ENCODE data around the gene AEN.

AEN gene

GRCh38 chr15:88650556-88650955, 29.4 kb downstream of the AEN start:
- no peak for DNase-seq (ENCODE audit: low read depth)

DNA sequence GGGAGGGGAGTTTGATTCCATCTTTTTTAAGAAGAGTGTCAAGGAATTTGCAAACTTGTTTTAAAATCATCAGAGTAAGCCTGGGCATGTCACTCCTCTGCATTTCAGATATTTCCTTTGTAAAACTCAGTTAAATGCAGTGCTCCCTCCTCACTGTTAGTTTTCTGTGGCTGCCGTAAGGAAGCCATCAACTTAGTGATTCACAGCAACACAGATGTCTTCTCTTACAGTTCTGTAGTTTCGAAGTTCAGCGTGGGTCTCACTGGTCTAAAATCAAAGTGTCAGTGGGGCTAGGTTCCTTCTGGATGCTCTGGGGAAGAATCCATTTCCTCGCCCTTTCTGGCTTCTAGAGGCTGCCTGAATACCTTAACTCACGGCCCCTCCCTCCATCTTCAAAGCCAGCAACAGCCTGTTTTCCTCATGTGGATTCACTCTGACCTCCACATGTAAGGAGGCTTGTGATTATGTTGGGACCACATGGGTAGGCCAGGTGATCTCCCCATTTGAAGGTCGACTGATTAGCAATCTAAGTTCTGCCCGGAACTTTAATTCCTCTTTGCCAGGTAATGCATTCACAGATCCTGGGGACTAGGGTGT, 30.1 kb downstream of the AEN start:
- no peak for DNase-seq (ENCODE audit: low read depth)

DNA sequence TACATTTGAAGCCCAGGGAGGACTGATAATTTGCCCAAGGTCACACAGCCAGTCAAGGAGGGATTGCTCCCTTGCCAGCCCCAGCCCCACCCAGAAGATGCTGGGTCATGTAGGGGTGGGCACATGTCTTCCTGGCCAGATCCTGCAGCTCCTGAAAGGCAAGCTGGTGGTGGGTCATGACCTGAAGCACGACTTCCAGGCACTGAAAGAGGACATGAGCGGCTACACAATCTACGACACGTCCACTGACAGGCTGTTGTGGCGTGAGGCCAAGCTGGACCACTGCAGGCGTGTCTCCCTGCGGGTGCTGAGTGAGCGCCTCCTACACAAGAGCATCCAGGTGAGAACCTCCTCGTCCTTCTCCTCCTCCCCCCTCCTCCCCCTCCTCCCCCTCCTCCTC, 30.8 kb downstream of the AEN start:
- no peak for DNase-seq (ENCODE audit: low read depth)

- DNase-seq (ENCODE audit: low read depth): no peak
These were observed 31.5 kb downstream of the AEN start for GRCh38 chr15:88652456-88653199.

DNA sequence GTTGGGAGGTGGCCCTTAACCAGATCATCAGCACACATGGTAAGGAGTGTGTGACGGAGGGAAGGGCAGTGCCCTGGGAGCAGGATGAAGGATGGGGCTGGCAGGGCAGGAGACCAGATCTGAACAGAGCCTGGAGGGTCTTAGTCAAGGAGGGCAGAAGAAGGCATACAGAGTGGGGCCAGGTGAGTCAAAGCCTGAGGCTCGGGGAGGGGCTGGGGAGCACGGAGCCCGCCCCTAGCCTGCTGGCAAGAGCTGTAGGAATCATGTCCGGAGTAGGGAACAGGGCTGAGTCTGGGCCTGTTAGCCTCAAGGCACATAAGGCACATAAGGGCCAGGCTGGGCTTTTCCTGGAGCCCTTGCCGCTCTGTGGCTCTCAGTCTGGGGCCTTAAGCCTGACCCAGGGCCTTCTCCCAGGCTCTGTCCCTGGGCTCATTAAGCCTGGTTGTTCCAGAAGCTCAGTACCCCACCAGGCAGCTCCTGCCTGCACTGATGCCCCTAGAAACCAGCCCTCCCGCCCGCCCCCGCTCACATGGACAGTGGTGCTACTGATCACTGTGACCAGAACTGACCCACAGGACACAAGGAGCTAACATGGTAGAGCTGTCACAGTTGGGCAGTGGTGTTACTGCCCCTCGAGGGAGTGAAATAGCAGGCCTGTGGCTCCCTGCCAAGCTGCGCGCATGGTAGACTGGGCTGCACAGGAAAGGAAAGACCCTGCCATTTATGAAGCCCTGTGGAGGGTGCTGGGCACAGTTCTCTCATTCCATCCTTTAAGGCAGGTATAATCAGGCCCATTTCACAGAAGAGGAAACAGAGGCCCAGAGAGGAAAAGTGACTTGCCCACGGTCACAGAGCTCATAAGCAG, 32.3 kb downstream of the AEN start:
- no peak for DNase-seq (ENCODE audit: low read depth)

DNA sequence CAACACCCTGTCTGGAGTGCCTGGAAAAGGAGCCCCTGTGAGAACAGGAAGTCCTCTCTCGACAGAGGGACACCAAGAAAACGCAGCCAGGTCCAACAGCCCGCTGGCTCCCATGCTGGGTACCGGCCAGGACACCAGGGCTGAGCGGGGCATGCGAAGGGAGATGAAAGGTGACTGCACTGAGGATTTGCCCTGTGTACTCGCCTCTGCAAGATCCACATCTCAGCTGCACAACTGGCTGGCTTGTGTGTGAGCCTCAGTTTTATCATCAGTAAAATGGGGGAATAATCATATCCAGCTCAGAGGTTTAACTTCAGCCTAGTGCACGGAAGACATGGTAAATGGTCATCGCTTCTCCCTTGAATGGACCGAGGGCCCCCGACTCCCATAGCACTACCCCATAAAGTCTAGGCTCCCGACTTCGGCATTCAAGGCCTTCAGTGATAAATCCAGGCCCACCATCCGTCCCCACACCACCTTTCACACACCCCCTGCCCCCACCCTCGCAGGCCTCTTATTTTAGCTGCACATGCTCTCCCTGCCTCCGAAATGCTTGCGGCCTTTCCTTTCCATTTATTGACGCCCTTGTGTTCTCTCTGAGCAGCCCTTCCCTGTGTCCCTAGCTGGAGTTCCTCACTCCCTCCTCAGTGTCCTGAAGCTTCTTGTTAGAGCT, 33.4 kb downstream of the AEN start:
- DNase-seq (ENCODE audit: low read depth): no peak

DNA sequence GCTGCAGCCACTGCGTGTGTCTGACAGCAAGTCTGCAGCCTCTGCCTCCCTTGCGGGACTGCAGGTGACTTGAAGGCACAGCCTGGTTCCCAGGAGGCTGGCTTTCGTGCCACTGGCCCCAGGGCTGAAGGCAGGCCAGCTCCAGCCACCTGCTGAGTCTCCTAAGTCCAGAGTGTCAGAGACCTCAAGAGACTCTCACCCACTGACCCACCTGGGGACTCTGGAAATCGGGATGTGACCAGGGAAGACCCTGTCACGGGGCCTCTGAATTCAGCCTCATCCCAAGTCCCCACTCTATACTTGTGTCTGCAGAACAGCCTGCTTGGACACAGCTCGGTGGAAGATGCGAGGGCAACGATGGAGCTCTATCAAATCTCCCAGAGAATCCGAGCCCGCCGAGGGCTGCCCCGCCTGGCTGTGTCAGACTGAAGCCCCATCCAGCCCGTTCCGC, 34.0 kb downstream of the AEN start:
- DNase-seq (ENCODE audit: low read depth): no peak

DNA sequence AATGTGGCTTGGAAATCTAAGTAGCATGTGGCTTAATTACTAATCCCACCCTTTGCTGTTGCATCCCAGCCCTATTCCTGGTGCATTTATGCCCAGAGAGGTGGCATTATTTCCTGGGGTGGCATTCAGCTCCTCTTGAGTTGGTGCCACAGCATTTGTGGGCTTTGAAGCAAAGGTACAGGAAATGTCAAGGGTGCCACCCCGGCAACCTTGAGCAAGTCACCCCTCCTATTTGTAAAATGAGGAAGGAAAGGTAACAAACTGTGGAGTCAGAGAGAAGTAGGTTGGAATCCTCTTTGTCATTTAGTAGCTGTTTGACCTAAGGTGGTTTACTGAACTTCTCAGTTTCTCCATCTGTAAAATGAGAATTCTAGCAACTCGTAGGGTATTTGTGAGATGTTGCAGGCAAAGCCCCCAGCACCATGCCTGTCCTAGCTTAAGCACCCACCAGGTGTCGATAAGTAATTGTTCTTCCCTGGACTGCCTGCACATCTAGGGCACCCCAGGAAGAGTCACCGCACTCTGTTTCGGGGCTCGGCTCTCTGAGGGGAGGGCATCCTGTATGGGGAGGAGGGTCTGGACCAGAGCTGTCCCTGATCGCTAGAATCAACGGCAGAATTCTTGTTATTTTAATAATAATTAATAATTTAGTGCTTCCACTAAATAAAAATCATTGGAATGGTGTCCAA, 34.8 kb downstream of the AEN start:
- no peak for DNase-seq (ENCODE audit: low read depth)

GRCh38 chr15:88656760-88657221, 35.7 kb downstream of the AEN start:
- DNase-seq (ENCODE audit: low read depth): no peak

DNA sequence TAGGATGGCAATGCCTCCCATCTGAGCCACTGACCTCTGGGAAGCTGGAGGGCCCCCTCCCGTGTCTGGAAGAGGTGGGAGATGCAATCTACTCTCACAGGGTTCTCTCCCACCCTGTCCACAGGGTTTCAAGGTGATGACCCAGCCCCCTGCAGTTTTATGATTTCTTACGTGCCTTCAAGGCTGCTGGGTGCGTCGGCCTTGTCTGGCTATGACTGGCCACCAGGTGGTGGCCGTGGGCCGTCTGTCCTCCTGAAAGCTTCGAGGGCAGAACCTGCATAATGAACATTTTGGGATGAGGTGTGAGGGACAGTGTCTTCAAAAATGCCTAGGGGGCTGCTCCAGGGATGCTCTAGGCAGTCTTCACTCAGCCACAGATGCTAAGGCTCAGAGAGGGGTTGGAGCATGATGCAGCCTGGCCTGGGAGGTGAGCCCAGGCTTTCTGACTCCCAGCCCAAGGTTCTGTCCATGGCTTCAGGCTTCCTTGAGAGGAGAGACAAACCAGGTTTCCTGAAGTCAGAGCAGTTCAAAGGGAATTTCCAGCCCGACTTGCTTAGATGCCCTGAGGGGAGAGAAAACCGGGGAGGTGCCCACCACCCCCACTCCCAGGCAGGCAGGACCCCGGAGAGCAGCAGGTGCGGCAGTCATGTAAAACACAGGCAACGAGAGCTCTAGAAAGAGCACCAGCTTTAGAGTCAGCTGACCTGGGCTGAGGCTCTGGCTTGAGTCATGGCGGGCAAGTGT, 36.4 kb downstream of the AEN start:
- DNase-seq (ENCODE audit: low read depth): no peak

DNA sequence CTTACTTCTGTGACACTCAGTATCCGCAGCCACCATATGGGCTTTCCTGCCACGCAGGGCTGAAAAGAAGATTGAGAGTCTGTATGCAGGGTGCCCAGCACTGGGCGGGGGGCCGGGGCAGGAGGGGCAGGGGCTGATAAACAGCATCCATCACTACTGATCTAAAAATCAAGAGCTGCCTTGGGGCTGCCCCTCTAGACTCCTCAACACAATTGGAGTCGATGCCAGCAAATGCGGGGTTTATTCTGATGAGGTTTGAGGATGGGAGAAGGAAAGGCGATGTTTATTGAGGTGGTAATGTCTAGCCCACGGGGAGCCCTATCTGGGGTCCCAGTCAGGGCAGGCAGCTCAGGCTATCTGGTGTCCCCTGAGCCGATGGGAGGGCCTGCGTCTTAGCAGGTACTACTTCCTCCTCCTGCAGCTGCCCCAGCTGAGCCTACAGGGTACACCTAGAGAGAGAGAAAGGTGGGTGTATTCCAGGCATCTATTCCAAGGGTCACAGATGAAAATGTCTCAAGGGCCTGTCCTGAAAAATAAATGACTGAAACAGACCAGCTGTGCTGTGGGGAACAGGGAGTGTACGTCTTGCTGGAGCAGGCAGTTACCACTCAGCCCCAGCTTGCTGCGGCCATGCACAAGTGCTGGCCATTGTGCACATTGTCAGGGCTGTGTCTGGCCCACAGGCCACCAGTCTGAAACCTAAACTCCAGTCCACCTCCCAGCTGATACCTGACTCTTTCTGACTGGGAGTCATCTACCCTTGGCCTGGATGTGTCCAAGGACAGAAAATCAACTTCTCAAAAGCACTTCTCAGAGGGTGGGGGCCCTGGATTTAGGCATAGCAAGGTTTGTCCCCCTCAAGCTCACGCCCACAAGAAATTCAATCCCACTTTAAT, 37.2 kb downstream of the AEN start:
- DNase-seq (ENCODE audit: low read depth): no peak

DNA sequence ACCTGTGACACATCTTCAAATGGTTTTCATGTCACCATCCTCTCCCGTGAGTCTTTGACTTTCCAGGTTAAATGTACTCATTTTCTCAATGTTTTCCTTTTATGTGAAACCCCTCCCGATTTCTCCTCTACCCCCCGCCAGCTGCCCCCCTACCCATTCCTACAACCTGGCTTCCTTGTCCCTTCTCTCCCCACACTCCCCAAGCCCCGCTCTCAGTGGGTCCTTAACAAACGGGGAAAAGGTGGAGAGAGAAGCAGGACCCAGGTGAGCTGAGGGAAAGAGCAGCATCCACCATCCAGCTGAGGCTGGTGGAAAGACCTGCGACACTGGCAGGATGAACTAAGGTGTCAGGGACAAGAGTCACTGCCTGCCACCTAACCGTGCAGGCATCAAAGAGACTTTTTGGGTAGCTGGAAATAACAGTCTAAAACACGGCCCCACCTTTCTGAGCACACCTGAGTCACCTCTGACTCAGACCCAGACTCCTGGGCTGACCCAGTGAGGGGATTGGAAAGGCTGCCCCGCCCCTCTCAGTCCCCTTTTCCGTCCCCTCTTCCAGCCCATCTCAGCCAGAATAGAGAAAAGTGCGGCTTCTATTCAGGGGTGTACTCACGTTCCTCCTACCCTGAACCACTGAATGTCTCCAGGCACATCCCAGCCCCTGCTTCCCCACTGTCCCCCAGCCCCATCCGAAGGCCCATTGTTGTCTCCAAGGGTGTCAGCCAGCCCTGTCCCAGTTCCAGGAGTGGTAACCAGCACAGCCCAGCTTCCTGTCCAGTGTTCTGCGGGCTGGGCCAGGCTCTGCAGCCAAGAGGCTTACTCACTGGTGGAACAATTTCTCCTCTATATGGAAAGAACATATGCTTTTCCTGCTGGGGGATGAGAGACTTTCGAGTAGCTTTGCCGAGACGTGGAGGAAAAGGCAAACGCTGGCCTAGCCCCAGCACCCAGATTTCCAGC, 38.1 kb downstream of the AEN start:
- DNase-seq (ENCODE audit: low read depth): no peak

GRCh38 chr15:88661041-88661700, 40.0 kb downstream of the AEN start:
- DNase-seq (ENCODE audit: low read depth): no peak

DNA sequence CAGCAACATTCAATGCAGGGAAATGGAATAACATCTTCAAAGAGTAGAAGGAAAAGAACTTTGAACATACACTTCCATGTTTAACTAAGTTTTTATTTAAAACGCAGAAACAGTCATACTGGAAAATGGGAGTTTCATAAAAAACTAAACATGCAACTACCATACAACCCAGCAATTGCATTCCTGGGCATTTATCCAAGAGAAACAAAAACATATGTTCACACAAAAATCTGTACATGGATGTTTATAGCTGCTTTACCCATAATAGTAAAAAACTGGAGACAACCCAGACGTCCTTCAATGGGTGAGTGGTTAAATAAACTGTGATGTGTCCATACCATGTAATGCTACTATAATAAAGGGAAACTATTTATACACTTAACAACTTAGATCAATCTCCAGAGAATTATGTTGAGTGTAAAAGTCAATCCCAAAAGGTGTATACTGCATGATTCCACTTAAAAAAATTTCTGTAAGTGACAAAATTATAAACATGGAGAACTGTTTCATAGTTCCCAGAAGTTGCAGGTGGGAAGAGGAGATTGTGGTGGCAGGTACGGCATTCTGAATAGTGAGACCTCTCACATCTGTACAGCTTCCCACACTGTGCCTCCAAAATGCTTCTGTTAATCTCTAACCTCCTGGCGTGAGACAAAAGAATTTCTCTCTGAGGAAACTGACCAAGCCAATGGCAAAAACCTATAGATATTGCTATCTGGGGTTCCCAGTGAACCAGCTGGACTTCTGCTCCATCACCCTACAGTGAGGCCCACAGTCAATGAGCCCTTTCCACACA, 40.8 kb downstream of the AEN start:
- no peak for DNase-seq (ENCODE audit: low read depth)

DNA sequence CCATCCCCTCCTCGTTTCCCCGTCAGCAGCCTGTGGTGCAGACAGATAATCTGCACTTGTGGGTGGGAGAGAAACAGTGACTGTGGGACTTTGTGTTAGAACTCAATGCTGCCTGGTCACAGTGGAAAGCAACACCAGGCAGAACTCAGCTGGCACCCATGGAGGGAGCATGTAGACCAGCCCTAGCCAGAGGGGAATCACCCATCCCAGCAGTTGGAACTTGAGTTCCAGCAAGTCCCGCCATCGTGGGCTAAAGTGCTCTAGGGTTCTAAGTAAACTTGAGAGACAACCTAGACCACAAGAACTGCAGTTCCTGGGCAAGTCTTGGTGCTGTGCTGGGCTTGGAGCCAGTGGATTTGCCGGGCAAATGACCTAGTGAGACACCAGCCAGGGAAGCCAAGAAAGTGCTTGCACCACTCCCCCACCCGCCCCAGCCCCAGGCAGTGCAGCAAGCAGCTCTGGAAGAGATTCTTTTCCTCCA, 42.0 kb downstream of the AEN start:
- DNase-seq (ENCODE audit: low read depth): no peak

DNA sequence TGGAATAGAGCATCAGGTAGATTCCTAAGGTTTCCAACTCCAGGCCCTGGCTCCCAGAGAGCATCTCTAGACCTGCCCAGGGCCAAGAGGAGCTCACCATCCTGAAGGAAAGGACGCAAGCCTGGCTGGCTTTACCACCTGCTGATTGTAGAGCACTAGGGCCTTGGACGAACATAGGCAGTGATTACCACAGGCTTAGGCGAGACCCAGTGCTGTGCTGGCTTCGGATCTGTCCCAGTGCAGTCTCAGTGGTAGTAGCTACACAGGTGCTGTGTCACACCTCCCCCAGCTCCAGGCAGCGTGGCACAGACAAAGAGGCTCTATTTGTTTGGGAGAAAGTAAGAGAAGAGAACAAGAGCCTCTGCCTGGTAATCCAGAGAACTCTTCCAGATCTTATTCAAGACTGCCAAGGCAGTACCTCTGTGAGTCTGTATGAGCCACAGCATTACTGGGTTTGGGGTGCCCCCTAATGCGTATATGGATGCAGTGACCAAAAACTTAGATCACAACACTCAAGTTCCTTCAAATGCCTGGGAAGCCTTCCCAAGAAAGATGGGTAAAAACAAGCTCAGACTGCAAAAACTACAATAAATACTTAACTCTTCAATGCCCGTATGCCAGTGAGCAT, 43.1 kb downstream of the AEN start:
- DNase-seq (ENCODE audit: low read depth): peak; percentile 36

DNA sequence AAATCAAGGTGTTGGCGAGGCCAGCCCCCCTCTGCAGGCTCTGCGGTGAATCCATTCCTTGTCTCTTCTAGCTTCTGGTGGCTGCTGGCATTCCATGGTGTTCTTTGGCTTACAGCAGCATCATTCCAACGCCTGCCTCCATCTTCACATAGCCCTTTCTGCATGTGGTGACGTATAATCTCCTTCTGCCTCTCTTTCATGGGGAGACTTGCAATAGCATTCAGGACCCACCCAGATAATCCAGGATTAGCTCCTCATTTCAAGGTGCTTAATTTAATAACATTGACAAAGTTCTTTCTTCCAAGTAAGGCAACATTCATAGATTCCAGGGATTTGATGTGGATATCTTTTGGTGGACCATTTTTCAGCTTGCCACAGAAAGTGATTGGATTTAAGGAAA, 53.5 kb downstream of the AEN start:
- DNase-seq (ENCODE audit: low read depth): no peak

Measured in T follicular helper cell (primary cell).